ENCODE measurements around the gene PLS3. TPM values are rescaled to one million over a fixed set of nuclear protein-coding genes. Genes with fewer than 3 reads are reported as not detected.

The PLS3 gene
- total RNA-seq, 1 donor from 2014 or later: 17.8 TPM

GRCh38 chrX:115598556-115598955 lies 37.6 kb downstream of the PLS3 start:
- H3K27me3 Mint-ChIP-seq (ENCODE audit: unreplicated experiment): no peaks in the 10 kb centered on the region
- no peak overlapping the region for H3K4me3 Mint-ChIP-seq (ENCODE audit: unreplicated experiment)
- no peaks in the 10 kb centered on the region for H3K9me3 Mint-ChIP-seq (ENCODE audit: unreplicated experiment)
- no peaks in the 10 kb centered on the region for H3K36me3 Mint-ChIP-seq (ENCODE audit: unreplicated experiment)
- H3K27ac Mint-ChIP-seq (ENCODE audit: unreplicated experiment): no peak overlapping the region
- DNase-seq: no peak
- peaks cover 2% of the 10 kb centered on the region for H3K4me1 Mint-ChIP-seq (ENCODE audit: low read depth, unreplicated experiment)
- no peak for TF ChIP-seq CTCF (IDR thresholded peaks at IDR 0.05; ENCODE audit: partially characterized antibody, unreplicated experiment)

- no peak for DNase-seq
- Mint-ChIP-seq H3K27ac (ENCODE audit: unreplicated experiment) (no peak overlapping the region), H3K4me3 (ENCODE audit: unreplicated experiment) (no peak overlapping the region), H3K4me1 (ENCODE audit: low read depth, unreplicated experiment) (no peaks in the 10 kb centered on the region), H3K27me3 (ENCODE audit: unreplicated experiment) (no peaks in the 10 kb centered on the region), H3K9me3 (ENCODE audit: unreplicated experiment) (no peaks in the 10 kb centered on the region), H3K36me3 (ENCODE audit: unreplicated experiment) (no peaks in the 10 kb centered on the region)
- no peak for TF ChIP-seq CTCF (IDR thresholded peaks at IDR 0.05; ENCODE audit: partially characterized antibody, unreplicated experiment)
These were observed 41.3 kb downstream of the PLS3 start for GRCh38 chrX:115602308-115602707.

- Mint-ChIP-seq H3K9me3 (ENCODE audit: unreplicated experiment) (no peaks in the 10 kb centered on the region), H3K27me3 (ENCODE audit: unreplicated experiment) (no peaks in the 10 kb centered on the region), H3K4me1 (ENCODE audit: low read depth, unreplicated experiment) (no peaks in the 10 kb centered on the region), H3K4me3 (ENCODE audit: unreplicated experiment) (no peak overlapping the region), H3K27ac (ENCODE audit: unreplicated experiment) (no peak overlapping the region), H3K36me3 (ENCODE audit: unreplicated experiment) (no peaks in the 10 kb centered on the region)
- DNase-seq: no peak
- no peak for TF ChIP-seq CTCF (IDR thresholded peaks at IDR 0.05; ENCODE audit: partially characterized antibody, unreplicated experiment)
These were observed 41.9 kb downstream of the PLS3 start for GRCh38 chrX:115602729-115603389.

DNA sequence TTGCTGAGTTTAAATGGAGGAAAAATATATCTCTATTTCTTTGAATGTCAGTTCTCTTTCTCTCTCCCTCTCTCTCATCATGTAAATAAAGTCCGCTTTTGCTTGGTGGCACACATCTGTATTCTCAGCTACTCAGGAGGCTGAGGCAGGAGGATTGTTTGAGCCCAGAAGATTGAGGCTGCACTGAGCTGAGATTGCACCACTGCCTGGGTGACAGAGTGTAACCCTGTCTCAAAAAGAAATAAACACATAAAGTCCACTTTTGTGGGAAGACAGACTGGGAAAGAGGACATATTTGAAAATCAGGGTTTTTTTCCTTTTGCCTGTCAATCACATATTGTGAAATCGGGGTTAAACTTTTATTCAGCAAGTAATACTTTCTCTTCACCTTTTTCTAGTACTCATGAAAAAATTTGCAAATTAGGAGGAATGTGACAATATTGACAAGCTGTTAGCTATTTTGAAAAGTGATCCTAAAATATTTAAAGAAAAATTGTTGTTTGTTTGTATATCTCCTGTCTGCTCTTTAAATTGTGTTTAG lies 42.6 kb downstream of the PLS3 start:
- no peaks in the 10 kb centered on the region for H3K36me3 Mint-ChIP-seq (ENCODE audit: unreplicated experiment)

More for the DNA sequence above, 42.6 kb downstream of the PLS3 start:
- H3K27me3 Mint-ChIP-seq (ENCODE audit: unreplicated experiment): no peaks in the 10 kb centered on the region
- H3K4me3 Mint-ChIP-seq (ENCODE audit: unreplicated experiment): no peak overlapping the region
- DNase-seq: no peak
- H3K9me3 Mint-ChIP-seq (ENCODE audit: unreplicated experiment): no peaks in the 10 kb centered on the region
- TF ChIP-seq CTCF (IDR thresholded peaks at IDR 0.05; ENCODE audit: partially characterized antibody, unreplicated experiment): no peak
- H3K27ac Mint-ChIP-seq (ENCODE audit: unreplicated experiment): no peak overlapping the region
- H3K4me1 Mint-ChIP-seq (ENCODE audit: low read depth, unreplicated experiment): no peaks in the 10 kb centered on the region
